ENCODE data around the gene KRTAP9-2.
"Not testable (repeated sequence)": the region's sequence is repeated elsewhere in the genome, so short reads cannot be mapped to it uniquely, and the experiment has no call there.

The KRTAP9-2 gene, protein sequence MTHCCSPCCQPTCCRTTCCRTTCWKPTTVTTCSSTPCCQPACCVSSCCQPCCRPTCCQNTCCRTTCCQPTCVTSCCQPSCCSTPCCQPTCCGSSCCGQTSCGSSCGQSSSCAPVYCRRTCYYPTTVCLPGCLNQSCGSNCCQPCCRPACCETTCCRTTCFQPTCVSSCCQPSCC

GRCh38 chr17:41226598-41227095 lies at the start of gene KRTAP9-2:
KRTAP9-2 (plus strand) TSS chr17:41226648; CDS start chr17:41226655, 7 bp downstream.
- not testable (repeated sequence) for DNase-seq (ENCODE audit: low read depth, low spot score)

DNA sequence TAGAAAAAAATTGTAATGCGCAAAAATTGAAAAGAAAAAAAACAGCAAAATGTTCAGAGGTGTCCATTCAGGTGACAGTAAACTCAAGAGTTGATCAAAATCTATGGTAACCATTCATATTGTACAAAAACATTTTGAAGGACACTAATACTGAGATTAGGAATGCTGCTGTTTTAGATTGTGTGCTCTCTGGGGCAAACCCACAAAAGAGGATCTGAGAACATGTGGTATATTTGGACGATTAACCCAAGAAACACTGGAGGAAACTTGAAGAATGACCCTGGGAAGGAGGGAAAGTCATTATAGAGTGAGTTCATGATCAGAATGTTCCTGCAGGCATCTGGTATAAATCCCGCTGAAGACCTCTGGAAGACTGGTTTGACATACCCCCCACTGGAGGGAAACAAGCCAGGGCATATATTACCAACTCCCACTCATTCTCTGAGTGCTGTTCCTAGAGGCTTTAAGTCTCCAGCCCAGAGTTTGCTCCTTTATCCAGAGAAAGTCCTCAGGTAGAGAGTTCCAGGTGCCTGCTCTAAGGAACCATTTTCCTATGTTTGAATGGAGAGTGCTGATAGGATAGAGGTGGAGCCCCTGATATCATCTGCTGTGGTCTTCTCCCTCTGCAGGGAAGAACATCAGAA lies 49.6 kb upstream of the KRTAP9-2 start:
- DNase-seq (ENCODE audit: low read depth, low spot score): no peak

GRCh38 chr17:41177727-41178271 lies 48.6 kb upstream of the KRTAP9-2 start, which contains the start of gene KRTAP4-2:
KRTAP4-2 (minus strand) TSS chr17:41178221; CDS start chr17:41178164, 57 bp downstream.
- DNase-seq (ENCODE audit: low read depth, low spot score): no peak

GRCh38 chr17:41178341-41178740 lies 48.1 kb upstream of the KRTAP9-2 start:
- no peak for DNase-seq (ENCODE audit: low read depth, low spot score)

- DNase-seq (ENCODE audit: low read depth, low spot score): no peak
Observed at GRCh38 chr17:41178843-41179616, 47.4 kb upstream of the KRTAP9-2 start.

DNA sequence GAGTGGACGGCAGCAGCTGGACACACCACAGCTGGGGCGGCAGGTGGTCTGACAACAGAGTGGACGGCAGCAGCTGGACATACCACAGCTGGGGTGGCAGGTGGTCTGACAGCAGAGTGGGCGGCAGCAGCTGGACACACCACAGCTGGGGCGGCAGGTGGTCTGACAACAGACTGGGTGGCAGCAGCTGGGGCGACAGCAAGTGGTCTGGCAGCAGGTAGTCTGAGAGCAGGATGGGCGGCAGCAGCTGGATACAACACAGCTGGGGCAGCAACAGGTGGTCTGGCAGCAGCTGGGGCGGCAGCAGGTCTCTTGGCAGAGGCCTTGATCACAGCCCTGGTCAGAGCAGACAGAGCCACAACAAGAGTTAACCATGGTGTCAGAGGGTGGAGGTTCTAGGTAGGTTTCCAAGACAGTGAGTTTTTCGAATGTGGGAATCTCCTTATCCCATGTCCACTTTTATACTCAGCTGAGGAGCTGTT lies 41.9 kb upstream of the KRTAP9-2 start, which contains the start of gene KRTAP4-1:
TSS of gene KRTAP4-1 (minus strand) at position 432 of the 482 bp plus-strand sequence. CDS start at position 375, 57 bp downstream.
- DNase-seq (ENCODE audit: low read depth, low spot score): no peak

GRCh38 chr17:41185001-41185400 lies 41.4 kb upstream of the KRTAP9-2 start:
- no peak for DNase-seq (ENCODE audit: low read depth, low spot score)

GRCh38 chr17:41186872-41187271 lies 39.6 kb upstream of the KRTAP9-2 start:
- DNase-seq (ENCODE audit: low read depth, low spot score): no peak

DNA sequence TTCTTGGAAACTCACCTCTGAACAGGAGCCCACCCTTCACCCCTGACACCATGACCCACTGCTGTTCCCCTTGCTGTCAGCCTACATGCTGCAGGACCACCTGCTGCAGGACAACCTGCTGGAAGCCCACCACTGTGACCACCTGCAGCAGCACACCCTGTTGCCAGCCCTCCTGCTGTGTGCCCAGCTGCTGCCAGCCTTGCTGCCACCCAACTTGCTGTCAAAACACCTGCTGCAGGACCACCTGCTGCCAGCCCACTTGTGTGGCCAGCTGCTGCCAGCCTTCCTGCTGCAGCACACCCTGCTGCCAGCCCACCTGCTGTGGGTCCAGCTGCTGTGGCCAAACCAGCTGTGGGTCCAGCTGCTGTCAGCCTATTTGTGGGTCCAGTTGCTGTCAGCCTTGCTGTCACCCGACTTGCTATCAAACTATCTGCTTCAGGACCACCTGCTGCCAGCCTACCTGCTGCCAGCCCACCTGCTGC lies 36.6 kb upstream of the KRTAP9-2 start, which contains the start of gene KRTAP9-1:
TSS of gene KRTAP9-1 (plus strand) at position 51 of the 482 bp plus-strand sequence. CDS start at position 51, 0 bp downstream.
- not testable (repeated sequence) for DNase-seq (ENCODE audit: low read depth, low spot score)

- no peak for DNase-seq (ENCODE audit: low read depth, low spot score)
Observed at GRCh38 chr17:41190328-41190727, 36.1 kb upstream of the KRTAP9-2 start.

- DNase-seq (ENCODE audit: low read depth, low spot score): no peak
Observed at GRCh38 chr17:41196068-41196467, 30.4 kb upstream of the KRTAP9-2 start.

DNA sequence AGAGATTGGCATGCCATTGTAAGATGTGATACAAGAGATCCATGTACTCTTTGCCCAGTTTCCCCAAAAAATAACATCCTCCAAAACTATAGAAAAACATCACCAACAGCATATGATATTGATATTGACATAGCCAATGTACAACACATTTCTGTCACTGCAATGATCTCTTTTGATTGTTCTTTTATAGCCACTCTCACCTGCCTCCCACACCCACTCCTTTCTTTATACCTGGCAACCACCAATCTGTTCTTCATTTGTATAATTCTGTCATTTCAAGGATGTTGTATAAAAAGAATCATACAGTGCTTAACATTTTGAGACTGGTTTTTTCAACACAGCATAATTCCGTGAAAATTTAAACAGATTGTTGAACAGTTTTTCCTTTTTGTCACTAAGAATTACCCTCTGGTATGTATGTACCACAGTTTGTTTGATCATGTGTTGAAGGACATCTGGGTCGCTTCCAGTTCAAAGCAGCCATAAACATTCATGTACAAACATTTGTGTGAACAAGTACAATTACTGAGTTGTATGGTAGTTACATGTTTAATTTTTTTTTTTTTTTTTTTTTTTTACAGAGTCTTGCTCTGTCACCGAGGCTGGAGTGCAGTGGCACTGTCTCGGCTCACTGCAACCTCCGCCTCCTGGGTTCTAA lies 26.9 kb upstream of the KRTAP9-2 start:
- DNase-seq (ENCODE audit: low read depth, low spot score): no peak

DNA sequence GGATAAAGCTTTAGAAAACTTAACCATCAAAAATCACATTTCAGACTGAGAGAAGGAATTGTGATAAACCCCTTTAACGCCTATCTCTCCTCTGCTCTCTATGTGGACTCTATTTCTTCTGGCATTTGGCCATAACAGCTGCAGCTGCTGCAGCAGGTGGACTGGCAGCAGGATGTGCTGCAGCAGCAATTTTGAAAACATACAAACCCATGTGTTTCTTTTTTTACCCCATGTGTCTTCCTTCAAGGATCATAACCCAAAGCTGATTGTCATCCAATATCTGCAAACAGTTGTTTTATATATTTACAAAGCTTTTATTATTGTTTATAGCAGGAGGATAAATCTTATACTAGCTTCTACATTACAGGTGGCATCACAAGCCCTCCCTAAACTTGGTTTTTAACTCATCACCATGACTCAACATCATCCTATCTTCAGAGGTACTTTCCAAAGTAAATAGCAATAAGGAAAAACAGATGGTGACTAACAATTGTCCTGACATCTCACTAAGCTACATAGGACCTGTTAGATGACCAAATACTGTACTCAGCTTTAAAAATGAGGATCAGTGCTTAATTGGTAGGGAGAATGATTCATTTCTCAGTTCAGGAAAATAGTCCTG lies 14.5 kb upstream of the KRTAP9-2 start:
- no peak for DNase-seq (ENCODE audit: low read depth, low spot score)

DNA sequence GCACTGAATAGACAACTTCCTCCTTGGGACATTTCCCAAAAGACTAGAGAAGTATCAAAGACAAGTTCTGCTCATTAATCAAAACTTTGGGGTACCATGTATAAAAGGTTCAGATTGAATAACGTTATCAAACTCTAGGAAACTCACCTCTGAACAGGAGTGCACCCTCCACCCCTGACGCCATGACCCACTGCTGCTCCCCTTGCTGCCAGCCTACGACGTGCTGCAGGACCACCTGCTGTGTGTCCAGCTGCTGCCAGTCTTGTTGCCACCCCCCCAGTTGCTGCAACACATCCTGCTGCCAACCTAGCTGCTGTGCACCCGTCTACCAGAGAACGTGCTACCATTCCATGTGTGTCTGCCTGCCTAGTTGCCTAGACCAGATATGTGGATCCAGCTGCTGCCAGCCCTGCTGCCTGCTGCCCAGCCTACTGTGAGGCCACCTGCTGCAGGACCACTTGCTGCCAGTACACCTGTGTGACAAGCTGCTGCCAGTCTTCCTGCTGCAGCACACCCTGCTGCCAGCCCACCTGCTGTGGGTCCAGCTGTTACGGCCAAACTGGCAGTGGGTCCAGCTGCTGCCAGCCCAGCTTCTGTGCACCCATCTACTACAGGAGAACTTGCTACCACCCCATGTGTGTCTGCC lies 13.8 kb upstream of the KRTAP9-2 start:
- no peak for DNase-seq (ENCODE audit: low read depth, low spot score)

- DNase-seq (ENCODE audit: low read depth, low spot score): no peak
Observed at GRCh38 chr17:41215681-41216080, 10.8 kb upstream of the KRTAP9-2 start.

GRCh38 chr17:41223821-41224220 lies 2.6 kb upstream of the KRTAP9-2 start:
- no peak for DNase-seq (ENCODE audit: low read depth, low spot score)

- no peak for DNase-seq (ENCODE audit: low read depth, low spot score)
Observed at GRCh38 chr17:41226051-41226450, 397 bp upstream of the KRTAP9-2 start.

GRCh38 chr17:41230094-41230493 lies 3.6 kb downstream of the KRTAP9-2 start:
- no peak for DNase-seq (ENCODE audit: low read depth, low spot score)

DNA sequence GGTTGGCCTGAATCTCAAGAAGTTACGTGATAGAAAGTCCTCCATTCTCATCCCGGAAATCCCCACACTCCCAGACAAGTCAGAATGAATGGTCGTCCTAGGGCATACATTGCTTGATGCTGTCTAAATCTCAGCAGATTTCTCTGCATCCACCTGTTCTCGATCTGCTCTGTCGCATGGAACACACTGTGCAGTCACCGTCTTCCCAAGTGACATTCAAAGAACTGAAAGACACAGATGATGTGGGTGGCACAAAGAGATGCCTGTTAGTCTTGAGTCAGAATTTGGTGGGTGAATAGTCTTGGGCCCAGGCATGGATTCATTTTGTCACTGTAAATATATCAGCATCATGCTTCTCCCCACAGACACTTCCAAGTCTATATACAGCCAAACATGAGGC lies 5.3 kb downstream of the KRTAP9-2 start:
- DNase-seq (ENCODE audit: low read depth, low spot score): no peak
